H1 (cell line): Measurements from ENCODE around the gene MRPL4.

ENCODE experiments used
- CREB1 ChIP-seq: IDR thresholded peaks from 2 replicates; pipeline ENCODE4 v1.6.1; 2012; ENCODE audit warnings: inconsistent platforms
- GABPA ChIP-seq: IDR thresholded peaks from 2 replicates; pipeline ENCODE4 v1.6.1; 2011; ENCODE audit warnings: mild to moderate bottlenecking, low read length, moderate library complexity, borderline replicate concordance; ENCODE audit not compliant: insufficient read depth
- SRF ChIP-seq: IDR thresholded peaks from 2 replicates; pipeline ENCODE4 v1.6.1; 2011; ENCODE audit warnings: mild to moderate bottlenecking, low read depth, low read length, moderate library complexity

DNA sequence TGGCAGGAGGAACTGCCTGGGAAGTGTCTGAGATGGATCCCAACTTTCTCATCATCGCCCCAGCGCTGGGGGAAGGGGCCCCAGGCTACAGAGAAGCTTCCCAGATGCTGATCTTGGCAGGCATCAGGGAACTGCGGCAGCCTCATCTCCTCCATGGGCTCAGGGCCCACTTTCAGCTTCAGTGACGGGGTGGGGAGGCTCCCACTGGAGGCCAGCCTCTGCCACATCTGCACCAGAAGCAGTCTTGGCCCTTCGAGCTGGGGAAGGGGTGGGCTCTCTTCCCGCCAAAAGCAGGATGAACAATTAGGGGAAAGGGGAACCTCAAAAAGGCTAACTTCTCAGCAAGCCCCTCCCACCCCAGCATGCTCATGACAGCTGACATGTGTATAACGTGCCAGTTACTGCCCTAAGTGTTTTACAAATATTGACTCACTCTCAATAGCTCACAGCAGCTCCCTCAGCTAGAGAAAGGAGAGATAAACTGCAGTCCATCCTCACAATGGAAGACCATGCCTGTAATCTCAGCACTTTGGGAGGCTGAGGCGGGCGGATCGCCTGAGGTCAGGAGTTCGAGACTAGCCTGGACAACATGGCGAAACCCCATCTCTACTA lies 13.7 kb upstream of the MRPL4 start:
- no peak for TF ChIP-seq GABPA
- no peak for TF ChIP-seq CREB1
- TF ChIP-seq SRF: no peak
